Uterus (tissue), 4 donors: ENCODE results near the gene AGT. TPM values are rescaled to one million over a fixed set of nuclear protein-coding genes. Genes with fewer than 3 reads are reported as not detected.

Experiments used
- DNase-seq, 2 donors: peaks; one replicate each; pipeline ENCODE4 v3.0.0-alpha.2; 2019 to 2020
- H3K27ac ChIP-seq, 2 donors: fragments of 200-600 bp; sonication (generic); 1 replicate in 1 of 2; 2 replicates in 1 of 2; pipeline ENCODE4 v1.5.1; 2016 to 2018
- H3K27me3 ChIP-seq, 2 donors: fragments of 200-600 bp; sonication (generic); one replicate each; pipeline ENCODE4 v1.5.1; 2018 to 2019; ENCODE audit warnings: control low read depth in 1 of 2
- H3K36me3 ChIP-seq, 2 donors: fragments of 200-600 bp; sonication (generic); one replicate each; pipeline ENCODE4 v1.5.1; 2019; ENCODE audit warnings: control low read depth in 1 of 2
- H3K4me1 ChIP-seq, 2 donors: fragments of 200-600 bp; sonication (generic); one replicate each; pipeline ENCODE4 v1.5.1; 2018 to 2019; ENCODE audit warnings: control low read depth in 1 of 2
- H3K4me3 ChIP-seq, 2 donors: fragments of 200-600 bp; sonication (generic); 1 replicate in 1 of 2; 2 replicates in 1 of 2; pipeline ENCODE4 v1.5.1; 2018 to 2019; ENCODE audit warnings: mild to moderate bottlenecking in 1 of 2
- H3K9me3 ChIP-seq, 2 donors: fragments of 200-600 bp; sonication (generic); one replicate each; pipeline ENCODE4 v1.5.1; 2019; ENCODE audit warnings: control low read depth in 1 of 2
- POLR2A ChIP-seq, 2 donors: fragments of 450-650 bp; IDR thresholded peaks; one replicate each; pipeline ENCODE4 v1.6.1; 2016; ENCODE audit warnings: antibody characterized with exemption in 2 of 2, mild to moderate bottlenecking in 1 of 2, moderate library complexity in 1 of 2
- intact Hi-C: fragments of 100-400 bp; cut with DNase I; formaldehyde crosslinking; loops from one replicate; pipeline ENCODE4 v1.15.1; 2023; ENCODE audit warnings: low total_unique reads
- total RNA-seq, 4 donors: library from RNA; depleted of rRNA in 3 of 4; stranded (reverse); fragments of >200 nt in 3 of 4; gene quantifications; one replicate each; pipeline versions ENCODE4 v1.1.0 to v1.2.4, GENCODE V29; 2014 to 2023
- TF ChIP-seq, protein P1 (sequence below), 4 experiments: fragments of 200-600 bp in 2 of 4; fragments of 450-650 bp in 2 of 4; sonication (generic) in 2 of 4; IDR thresholded peaks; one replicate each; pipeline ENCODE4 v1.5.1; 2016 to 2019; ENCODE audit warnings: antibody characterized with exemption in 4 of 4, mild to moderate bottlenecking in 2 of 4, moderate library complexity in 1 of 4
- donor health status: DM: yes; HTN: yes; CAD: no.

Gene AGT
- total RNA-seq, 4 donors from 2014 or later = 0.77 to 7.6 (median 2.5) TPM

DNA sequence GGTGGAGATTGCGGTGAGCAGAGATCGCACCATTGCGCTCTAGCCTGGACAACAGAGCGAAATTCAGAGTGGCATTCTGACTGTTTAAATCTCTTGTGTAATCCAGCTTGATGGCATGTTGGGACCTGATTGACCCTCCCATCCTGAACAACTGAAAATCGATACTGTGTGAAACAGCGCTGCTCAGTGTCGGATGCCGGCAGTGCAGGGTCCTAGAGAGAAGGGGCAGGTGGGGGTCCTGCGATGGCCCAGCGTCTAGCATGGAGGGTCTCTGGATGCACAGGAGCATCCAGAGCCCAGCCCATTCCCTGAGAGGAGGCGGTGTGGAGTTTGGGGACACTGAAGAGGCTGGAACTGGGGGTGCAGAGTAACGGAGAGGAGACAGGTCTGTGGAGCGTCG lies 15.8 kb downstream of the AGT start:
- no peaks in the 10 kb centered on the region for H3K4me1 ChIP-seq
- intact Hi-C loops = no loop called here

DNA sequence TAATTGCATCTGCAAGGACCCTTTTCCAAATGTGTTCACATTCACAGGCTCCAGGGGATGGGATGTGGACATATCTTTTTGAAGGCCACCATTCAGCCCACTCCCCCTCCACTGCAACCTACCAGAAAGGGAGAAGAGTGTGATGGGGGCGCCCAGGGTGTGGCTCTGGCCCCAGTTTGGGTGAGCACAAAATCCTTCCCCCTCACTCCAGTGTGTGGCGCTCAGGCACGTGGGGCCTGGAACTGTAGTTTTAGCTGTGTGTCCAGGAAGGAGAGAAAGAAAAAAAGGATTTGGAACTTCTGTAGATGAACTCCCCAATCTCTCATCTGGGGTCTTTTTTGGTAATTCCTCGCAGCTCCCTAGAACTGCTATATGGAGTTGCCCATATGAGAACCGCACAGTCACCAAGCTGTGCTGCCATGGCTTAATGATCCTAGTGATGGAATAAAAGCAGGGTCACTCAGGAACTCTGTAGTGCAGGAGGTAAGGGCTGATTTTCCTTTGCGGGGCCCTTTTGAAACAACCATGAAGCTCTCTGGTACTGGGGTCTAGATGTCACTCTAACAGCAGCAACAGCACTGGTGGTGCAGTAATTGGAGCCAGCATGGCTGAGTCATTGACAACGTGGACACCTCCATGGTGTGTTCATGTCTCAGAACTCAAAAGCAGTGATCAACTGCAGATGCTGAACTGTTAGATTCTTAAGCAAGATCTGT lies 17.0 kb downstream of the AGT start:
- Histone ChIP-seq H3K9me3 (no peaks in the 10 kb centered on the region), H3K27ac (no peak overlapping the region), H3K4me1 (no peaks in the 10 kb centered on the region), H3K36me3 (no peaks in the 10 kb centered on the region), H3K4me3 (no peak overlapping the region), H3K27me3 (no peaks in the 10 kb centered on the region)
- intact Hi-C loops = no loop called here
- TF ChIP-seq, protein P1, sequence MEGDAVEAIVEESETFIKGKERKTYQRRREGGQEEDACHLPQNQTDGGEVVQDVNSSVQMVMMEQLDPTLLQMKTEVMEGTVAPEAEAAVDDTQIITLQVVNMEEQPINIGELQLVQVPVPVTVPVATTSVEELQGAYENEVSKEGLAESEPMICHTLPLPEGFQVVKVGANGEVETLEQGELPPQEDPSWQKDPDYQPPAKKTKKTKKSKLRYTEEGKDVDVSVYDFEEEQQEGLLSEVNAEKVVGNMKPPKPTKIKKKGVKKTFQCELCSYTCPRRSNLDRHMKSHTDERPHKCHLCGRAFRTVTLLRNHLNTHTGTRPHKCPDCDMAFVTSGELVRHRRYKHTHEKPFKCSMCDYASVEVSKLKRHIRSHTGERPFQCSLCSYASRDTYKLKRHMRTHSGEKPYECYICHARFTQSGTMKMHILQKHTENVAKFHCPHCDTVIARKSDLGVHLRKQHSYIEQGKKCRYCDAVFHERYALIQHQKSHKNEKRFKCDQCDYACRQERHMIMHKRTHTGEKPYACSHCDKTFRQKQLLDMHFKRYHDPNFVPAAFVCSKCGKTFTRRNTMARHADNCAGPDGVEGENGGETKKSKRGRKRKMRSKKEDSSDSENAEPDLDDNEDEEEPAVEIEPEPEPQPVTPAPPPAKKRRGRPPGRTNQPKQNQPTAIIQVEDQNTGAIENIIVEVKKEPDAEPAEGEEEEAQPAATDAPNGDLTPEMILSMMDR (IDR thresholded peaks at IDR 0.05) = no peak
- no peak for TF ChIP-seq POLR2A (IDR thresholded peaks at IDR 0.05)
- DNase-seq = no peak

More for the DNA sequence above, 15.8 kb downstream of the AGT start:
- Histone ChIP-seq H3K9me3 (no peaks in the 10 kb centered on the region), H3K36me3 (no peaks in the 10 kb centered on the region), H3K27me3 (no peaks in the 10 kb centered on the region), H3K27ac (no peak overlapping the region), H3K4me3 (no peak overlapping the region)
- TF ChIP-seq, protein P1 (IDR thresholded peaks at IDR 0.05) = no peak
- no peak for TF ChIP-seq POLR2A (IDR thresholded peaks at IDR 0.05)
- DNase-seq = no peak

DNA sequence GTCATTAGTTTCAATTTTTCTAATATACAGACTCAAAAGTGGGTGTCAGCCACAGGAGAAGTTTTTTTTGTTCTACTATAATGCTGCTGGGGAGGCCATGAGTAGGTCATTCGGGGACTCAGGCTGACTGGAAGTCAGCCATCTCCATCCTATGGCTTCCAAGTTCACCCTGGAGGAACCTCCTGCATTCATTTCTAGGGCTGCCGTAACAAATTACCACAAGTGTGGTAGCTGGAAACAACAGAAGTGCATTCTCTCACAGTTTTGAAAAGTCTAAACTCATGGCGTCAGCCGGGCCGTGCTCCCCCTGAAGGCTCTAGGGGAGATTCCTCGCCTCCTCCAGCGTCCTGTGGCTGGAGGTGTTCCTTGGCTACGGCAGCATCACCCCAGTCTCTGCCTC lies 17.7 kb downstream of the AGT start:
- Histone ChIP-seq H3K4me3 (no peak overlapping the region), H3K36me3 (no peaks in the 10 kb centered on the region), H3K27ac (no peak overlapping the region), H3K9me3 (no peaks in the 10 kb centered on the region), H3K27me3 (no peaks in the 10 kb centered on the region), H3K4me1 (no peaks in the 10 kb centered on the region)
- DNase-seq = no peak
- no peak for TF ChIP-seq POLR2A (IDR thresholded peaks at IDR 0.05)
- TF ChIP-seq, protein P1 (IDR thresholded peaks at IDR 0.05) = no peak
- intact Hi-C loops = no loop called here

DNA sequence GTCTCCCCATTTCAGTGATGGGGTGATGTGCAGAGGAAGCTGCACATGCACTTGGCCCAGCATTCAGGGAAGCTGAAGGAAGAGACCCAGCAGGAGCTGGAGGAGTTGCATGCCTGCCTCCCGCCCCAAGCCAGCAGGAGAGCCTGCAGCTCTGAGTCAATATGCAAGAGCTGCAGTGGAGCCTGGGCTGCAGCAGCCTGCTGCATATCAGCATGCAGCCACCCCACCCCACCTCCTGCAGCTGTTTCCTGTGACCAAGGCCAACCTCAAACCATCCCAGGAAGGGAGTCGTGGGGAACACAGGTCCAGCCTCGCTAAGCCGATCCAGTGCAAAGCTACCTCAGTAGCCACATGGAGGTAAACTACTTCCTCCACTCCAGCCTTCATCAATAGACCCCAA lies 18.9 kb downstream of the AGT start:
- intact Hi-C loops = no loop called here
- Histone ChIP-seq H3K9me3 (no peaks in the 10 kb centered on the region), H3K27ac (no peak overlapping the region), H3K27me3 (no peaks in the 10 kb centered on the region), H3K36me3 (no peaks in the 10 kb centered on the region), H3K4me3 (no peak overlapping the region), H3K4me1 (no peaks in the 10 kb centered on the region)
- no peak for DNase-seq
- TF ChIP-seq, protein P1 (IDR thresholded peaks at IDR 0.05) = no peak
- TF ChIP-seq POLR2A (IDR thresholded peaks at IDR 0.05) = no peak

DNA sequence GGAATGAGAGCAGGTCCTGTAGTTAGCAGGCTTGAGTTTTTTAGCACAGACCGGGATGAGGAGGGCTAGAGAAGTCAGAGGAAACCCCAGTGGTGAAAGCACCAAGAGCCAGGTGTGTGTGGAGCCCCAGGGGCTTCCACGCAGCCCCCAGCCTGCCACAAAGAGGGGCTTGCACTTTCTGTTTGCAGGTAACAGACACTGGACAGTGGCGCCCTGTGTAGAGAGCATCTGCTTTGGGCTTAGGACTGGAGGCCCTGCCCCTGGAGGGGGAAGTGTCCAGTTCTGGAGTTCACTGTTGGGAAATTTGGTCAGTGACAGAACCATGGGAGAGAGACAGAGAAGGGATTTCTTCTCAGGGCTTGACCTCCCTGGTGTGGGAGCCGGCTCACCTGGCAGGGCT lies 19.5 kb downstream of the AGT start:
- no peak for DNase-seq
- H3K9me3 ChIP-seq = no peaks in the 10 kb centered on the region
- no peaks in the 10 kb centered on the region for H3K4me1 ChIP-seq
- no peak overlapping the region for H3K27ac ChIP-seq
- no peak for TF ChIP-seq POLR2A (IDR thresholded peaks at IDR 0.05)
- TF ChIP-seq, protein P1 (IDR thresholded peaks at IDR 0.05) = no peak
- H3K27me3 ChIP-seq = no peaks in the 10 kb centered on the region
- H3K4me3 ChIP-seq = no peak overlapping the region
- intact Hi-C loops = no loop called here
- H3K36me3 ChIP-seq = no peaks in the 10 kb centered on the region
